ENCODE measurements around the gene STMN1. TPM values are rescaled to one million over a fixed set of nuclear protein-coding genes. Genes with fewer than 3 reads are reported as not detected.

The STMN1 gene
- total RNA-seq, 1 experiment from 2014 or later: 349 TPM

GRCh38 chr1:25858906-25859789, 47.1 kb downstream of the STMN1 start, which contains the start of gene AUNIP:
TSS of gene AUNIP (minus strand) at chr1:25859457. CDS start at chr1:25859357, 100 bp downstream.
- Histone ChIP-seq H3K27me3 (ENCODE audit: insufficient read depth, low read depth) (no peaks in the 10 kb centered on the region), H3K9me3 (ENCODE audit: insufficient read depth, low read depth) (no peaks in the 10 kb centered on the region), H4K20me1 (ENCODE audit: insufficient read depth) (no peaks in the 10 kb centered on the region), H3K4me2 (peak within 1 kb of the TSS; percentile 97), H3K4me1 (replicated peaks; ENCODE audit: insufficient read depth) (peaks cover 10% of the 10 kb centered on the region), H3F3A (ENCODE audit: insufficient read depth, low read depth) (peaks cover 9% of the 10 kb centered on the region; the same call in 1 of the 2 replicates), H3K79me2 (ENCODE audit: low read depth) (peaks cover 47% of the 10 kb centered on the region), H3K9me2 (ENCODE audit: insufficient read depth) (no peaks in the 10 kb centered on the region), H2AFZ (peak within 1 kb of the TSS; percentile 94), H3K36me3 (ENCODE audit: low read depth) (no peaks in the 10 kb centered on the region), H3K4me3 (peak within 1 kb of the TSS; percentile 99), H3K27ac (peak within 1 kb of the TSS; percentile 74)
- ChIA-PET CTCF (no interaction called here), POLR2A (ENCODE audit: unreplicated experiment) (interaction anchor here (0.6 to 0.8 kb wide), 2 partner anchors 309 to 1176 kb away, joined by 3 to 6 read pairs; no protein-coding TSS in a partner anchor)
- intact Hi-C loops (cut with micrococcal nuclease; ENCODE audit: unreplicated experiment): loop anchor here (2.0 kb wide), 2 partner anchors 16 to 36 kb away; partner anchors contain the start of gene PAQR7
- DNase-seq: peak; percentile 64 to 89
- TSS peak; percentile 93 for BruUV-seq (replicated peaks)
- no peak for TF ChIP-seq EZH2 (IDR thresholded peaks at IDR 0.05; ENCODE audit: low read depth)
- TF ChIP-seq CTCF (conservative IDR thresholded peaks at IDR 0.05): no peak

GRCh38 chr1:25858494-25858893, 47.7 kb downstream of the STMN1 start:
- Histone ChIP-seq H3K4me2 (peak overlapping the region; percentile 97), H3K9me2 (ENCODE audit: insufficient read depth) (no peaks in the 10 kb centered on the region), H3K4me3 (peak overlapping the region; percentile 99), H3K27ac (peak overlapping the region; percentile 74; the same call in 1 of the 2 replicates), H3K36me3 (ENCODE audit: low read depth) (no peaks in the 10 kb centered on the region), H3K79me2 (ENCODE audit: low read depth) (peaks cover 54% of the 10 kb centered on the region), H3K9me3 (ENCODE audit: insufficient read depth, low read depth) (no peaks in the 10 kb centered on the region), H3K4me1 (replicated peaks; ENCODE audit: insufficient read depth) (peaks cover 10% of the 10 kb centered on the region), H3F3A (ENCODE audit: insufficient read depth, low read depth) (peaks cover 9% of the 10 kb centered on the region; the same call in 1 of the 2 replicates), H3K27me3 (ENCODE audit: insufficient read depth, low read depth) (no peaks in the 10 kb centered on the region), H2AFZ (peak overlapping the region; percentile 94), H4K20me1 (ENCODE audit: insufficient read depth) (no peaks in the 10 kb centered on the region)
- POLR2A ChIA-PET (ENCODE audit: unreplicated experiment): interaction anchor here (0.8 kb wide), 1 partner anchor 1176 kb away, joined by 6 read pairs; no protein-coding TSS in a partner anchor
- no peak for TF ChIP-seq EZH2 (IDR thresholded peaks at IDR 0.05; ENCODE audit: low read depth)
- no peak for TF ChIP-seq CTCF (conservative IDR thresholded peaks at IDR 0.05)
- DNase-seq: no peak
- TSS peak; percentile 10 for BruUV-seq (replicated peaks)
- intact Hi-C loops (cut with micrococcal nuclease; ENCODE audit: unreplicated experiment): loop anchor here (2.0 kb wide), 2 partner anchors 16 to 36 kb away; partner anchors contain the start of gene PAQR7
- CTCF ChIA-PET: no interaction called here

DNA sequence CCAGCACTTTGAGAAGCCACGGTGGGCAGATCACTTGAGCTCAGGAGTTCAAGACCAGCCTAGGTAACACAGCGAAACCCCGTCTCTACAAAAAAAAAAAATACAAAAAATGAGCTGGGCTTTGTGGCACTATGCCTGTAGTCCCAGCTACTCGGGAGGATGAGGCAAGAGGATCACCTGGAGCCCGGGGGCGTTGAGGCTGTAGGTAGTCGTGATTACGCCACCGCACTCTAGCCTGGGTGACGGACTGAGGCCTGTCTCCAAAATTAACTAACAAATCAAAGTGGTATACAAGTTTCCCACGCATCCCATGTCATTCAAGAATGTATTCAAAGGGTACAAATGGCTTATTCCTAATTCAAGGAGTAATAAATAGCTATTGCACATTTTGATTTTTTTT, 49.4 kb downstream of the STMN1 start:
- Histone ChIP-seq H3F3A (ENCODE audit: insufficient read depth, low read depth) (peaks cover 9% of the 10 kb centered on the region; the same call in 1 of the 2 replicates), H3K27ac (no peak overlapping the region), H3K9me3 (ENCODE audit: insufficient read depth, low read depth) (no peaks in the 10 kb centered on the region), H3K79me2 (ENCODE audit: low read depth) (peaks cover 66% of the 10 kb centered on the region), H3K27me3 (ENCODE audit: insufficient read depth, low read depth) (no peaks in the 10 kb centered on the region), H3K4me3 (no peak overlapping the region), H4K20me1 (ENCODE audit: insufficient read depth) (no peaks in the 10 kb centered on the region), H3K4me2 (no peak overlapping the region), H3K4me1 (replicated peaks; ENCODE audit: insufficient read depth) (peaks cover 10% of the 10 kb centered on the region), H3K9me2 (ENCODE audit: insufficient read depth) (no peaks in the 10 kb centered on the region), H3K36me3 (ENCODE audit: low read depth) (no peaks in the 10 kb centered on the region), H2AFZ (no peak overlapping the region)
- no peak for DNase-seq
- ChIA-PET CTCF (interaction anchor here (0.6 kb wide), 1 partner anchor 1276 kb away, joined by 6 read pairs; no protein-coding TSS in a partner anchor), POLR2A (ENCODE audit: unreplicated experiment) (no interaction called here)
- intact Hi-C loops (cut with micrococcal nuclease; ENCODE audit: unreplicated experiment): no loop called here
- TSS peak; percentile 17 for BruUV-seq (replicated peaks)
- TF ChIP-seq EZH2 (IDR thresholded peaks at IDR 0.05; ENCODE audit: low read depth): no peak
- TF ChIP-seq CTCF (conservative IDR thresholded peaks at IDR 0.05): no peak
